M059J (cell line): Measurements from ENCODE around the gene COMP. TPM values are rescaled to one million over a fixed set of nuclear protein-coding genes. Genes with fewer than 3 reads are reported as not detected.
"Not testable (repeated sequence)": the region's sequence is repeated elsewhere in the genome, so short reads cannot be mapped to it uniquely, and the experiment has no call there.

Experiments
- DNase-seq: peaks from one replicate; pipeline ENCODE4 v3.0.0-alpha.2; 2012; ENCODE audit warnings: low read depth
- total RNA-seq: library from RNA; depleted of rRNA; stranded (reverse); fragments of >200 nt; shearing (Covaris generic); gene quantifications from 2 replicates; pipeline ENCODE4 v1.2.3, GENCODE V29; 2014

The COMP gene
- total RNA-seq, 1 experiment from 2014 or later: not detected

DNA sequence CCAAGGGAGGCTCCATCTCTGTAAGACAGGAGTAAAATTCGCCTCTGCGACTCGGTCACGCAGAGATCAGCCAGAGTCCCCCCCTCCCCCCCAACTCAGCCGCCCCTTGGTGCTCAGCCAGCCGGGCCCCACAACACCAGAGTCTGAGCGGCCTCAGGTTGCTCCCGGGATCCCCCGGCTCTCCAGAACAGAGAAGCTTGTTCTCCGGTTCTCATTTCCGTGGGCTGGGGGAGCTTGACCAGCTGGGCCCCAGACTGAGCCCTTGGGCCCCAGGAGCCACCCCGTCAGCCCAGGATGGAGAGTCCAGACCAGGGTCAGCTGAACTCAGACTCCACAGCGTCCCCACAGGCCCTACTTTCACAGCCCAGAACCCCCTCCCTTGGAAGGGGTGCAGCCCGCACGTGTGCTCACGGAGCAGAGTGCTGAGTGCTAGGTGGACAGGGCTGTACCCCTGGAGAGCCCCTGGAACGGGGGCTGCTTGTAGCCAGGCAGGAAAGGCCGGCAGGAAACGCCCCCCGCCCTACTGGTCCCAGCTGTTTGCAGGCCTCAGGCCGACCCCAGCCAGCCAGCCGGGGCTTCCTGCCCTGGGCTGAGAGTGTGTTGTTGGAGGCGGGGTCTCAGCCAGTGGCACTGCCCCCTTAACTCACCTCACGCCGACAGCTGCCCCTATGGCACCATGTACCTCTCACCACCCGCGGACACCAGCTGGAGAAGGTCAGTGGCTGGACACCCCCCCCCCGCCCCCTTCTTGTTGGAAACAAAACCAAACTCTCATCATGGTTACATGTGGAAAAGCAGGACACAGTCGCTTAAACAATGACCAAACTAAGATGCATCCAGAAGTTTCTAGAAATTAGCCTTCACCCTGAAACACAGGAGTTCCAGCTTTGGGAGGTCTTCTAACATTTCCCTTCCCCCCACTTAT lies 44.4 kb downstream of the COMP start:
- DNase-seq: no peak

DNA sequence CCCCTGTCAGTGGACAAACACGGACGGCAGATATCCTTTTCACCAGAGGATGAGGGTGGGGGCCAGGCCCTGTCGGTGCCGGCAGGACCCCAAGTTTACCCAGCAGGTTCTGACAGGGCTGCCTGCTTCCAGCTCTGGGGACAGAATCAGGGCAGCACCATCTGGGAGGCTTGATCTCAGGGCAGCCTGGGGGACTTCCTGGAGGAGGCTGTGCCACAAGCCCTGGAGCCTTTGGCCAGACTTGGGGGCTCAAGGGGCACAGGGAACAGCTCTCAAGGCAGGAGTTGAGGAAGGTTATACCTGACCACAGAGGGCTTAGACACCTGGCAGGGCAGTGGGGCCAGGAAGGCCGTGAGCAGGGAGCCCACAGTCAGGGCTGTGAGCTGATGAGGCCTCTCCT lies 45.2 kb downstream of the COMP start:
- no peak for DNase-seq

DNA sequence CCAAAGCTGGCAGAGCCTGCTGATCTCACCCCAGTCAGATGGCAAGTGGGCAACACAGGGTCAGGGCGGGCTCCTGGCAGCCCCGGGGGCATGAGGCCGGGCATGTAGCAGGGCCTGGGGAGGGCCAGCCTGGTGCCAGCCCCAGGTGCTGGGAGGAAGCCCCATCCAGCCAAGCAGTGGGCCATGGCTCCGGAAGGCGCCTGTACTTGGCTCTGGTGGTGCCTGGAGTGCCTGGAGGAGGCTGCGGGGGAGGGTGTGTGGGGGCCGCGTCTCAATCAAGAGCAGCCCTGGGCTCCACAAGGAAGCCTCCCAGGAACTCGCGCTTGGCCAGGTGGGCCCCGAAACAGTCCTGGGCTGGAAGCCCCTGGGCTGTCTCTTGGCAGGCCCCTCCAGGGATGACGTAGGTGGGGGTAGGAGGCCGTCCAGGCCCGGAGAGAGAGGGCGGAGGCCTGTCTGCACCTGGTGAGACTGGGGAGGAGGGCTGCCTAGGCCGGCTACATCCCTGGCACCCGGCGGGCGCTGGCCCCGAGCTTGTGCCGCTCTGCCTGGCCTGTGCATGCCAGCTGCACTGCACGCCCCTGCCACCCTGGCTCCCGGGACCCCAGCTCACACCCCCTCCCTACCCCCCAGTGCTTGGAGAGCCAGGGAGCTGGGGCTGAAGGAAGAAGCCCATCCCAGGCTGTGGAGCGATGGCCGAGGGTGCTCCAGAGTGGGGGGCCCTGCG lies 45.9 kb downstream of the COMP start:
- no peak for DNase-seq

DNA sequence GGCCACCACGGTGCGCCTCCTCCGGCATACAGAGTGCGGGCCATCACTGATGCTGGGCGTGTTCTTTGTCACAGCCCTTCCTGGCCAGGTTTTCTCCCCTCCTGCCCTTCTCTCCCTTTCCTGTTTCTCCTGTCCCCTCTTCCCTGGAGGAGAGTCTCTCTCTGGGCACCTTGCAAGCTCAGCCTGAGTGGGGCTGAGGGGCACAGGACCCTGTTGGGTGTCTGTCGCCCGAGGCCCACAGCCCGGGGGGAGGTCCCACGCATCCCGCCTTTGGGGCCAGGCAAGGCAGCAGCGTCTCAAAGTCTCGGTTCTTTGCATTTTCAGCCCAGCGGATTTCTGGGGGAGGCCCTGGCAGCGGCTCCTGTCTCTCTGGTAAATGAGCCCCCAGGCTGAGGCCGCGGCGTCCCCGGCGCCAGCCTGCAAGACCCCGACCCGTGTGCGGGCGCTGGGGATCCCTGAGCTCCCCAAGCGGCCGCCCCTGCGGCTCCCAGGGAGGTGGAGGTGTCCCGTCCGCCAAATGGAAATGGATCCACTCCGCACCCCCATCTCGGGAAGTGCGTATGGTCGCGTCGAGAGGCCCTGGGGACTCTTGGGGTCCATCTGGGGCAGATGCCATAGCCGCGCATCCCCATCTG lies 47.2 kb downstream of the COMP start:
- no peak for DNase-seq

DNA sequence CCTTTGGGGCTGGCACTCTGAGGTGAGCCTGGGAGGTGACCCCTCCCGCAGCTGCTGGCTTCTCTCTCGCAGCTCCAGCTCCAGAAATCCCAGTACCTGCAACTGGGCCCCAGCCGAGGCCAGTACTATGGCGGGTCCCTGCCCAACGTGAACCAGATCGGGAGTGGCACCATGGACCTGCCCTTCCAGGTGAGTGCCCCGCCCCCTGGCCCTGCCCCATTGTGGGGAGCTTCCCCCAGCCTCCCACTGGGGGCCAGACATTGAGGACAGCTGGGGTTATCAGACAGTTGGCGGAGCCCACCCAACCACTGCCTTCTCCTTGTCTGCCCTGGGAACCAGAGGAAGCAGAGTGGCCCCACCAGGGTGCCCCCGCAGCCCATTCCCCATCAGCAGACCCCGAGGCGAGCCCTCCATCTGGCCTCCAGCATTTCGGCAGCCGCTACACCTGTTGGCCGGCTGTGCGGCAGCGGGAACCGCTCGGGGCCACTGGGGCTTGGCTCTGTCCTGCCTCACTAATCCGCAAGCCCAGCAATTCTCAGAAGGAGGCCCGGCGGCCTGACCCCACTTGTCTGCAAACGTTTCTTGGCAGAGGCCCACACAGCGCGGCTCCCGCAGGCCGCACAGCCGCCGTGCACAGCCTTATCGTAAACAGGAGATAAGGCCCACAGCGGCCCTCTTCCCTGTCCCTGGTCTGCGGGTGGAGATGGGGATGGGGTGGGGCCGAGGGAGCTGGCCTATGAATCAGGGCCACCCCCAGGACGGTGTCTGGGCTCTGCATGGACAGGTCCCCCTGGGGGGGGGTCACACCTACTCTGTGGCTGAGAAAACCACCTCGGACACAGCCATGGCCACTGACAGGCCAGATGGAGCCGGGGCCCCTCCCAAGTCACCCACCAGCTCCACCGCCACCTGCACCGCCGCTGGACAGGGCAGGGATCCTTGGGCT lies 48.0 kb downstream of the COMP start:
- DNase-seq: no peak

DNA sequence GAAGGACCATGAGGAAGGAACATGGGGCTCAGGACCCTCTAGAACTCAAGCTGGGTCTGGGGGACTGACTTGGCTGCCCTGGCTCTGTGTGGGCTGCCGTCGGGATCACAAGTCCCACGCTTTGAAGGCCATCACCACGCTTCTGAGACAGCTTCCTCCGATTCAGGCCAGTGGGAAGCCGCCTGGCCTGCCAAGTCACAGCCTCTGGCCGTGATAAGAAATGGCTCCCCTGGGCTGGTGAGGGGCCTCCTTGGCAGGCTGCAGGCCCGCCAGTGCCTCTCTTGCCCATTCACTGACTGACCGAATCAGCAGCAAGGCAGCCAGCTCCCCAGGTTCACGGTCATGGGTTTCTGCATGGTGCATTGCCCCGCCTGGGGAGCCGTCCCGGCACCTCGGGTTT lies 48.8 kb downstream of the COMP start:
- DNase-seq: no peak

DNA sequence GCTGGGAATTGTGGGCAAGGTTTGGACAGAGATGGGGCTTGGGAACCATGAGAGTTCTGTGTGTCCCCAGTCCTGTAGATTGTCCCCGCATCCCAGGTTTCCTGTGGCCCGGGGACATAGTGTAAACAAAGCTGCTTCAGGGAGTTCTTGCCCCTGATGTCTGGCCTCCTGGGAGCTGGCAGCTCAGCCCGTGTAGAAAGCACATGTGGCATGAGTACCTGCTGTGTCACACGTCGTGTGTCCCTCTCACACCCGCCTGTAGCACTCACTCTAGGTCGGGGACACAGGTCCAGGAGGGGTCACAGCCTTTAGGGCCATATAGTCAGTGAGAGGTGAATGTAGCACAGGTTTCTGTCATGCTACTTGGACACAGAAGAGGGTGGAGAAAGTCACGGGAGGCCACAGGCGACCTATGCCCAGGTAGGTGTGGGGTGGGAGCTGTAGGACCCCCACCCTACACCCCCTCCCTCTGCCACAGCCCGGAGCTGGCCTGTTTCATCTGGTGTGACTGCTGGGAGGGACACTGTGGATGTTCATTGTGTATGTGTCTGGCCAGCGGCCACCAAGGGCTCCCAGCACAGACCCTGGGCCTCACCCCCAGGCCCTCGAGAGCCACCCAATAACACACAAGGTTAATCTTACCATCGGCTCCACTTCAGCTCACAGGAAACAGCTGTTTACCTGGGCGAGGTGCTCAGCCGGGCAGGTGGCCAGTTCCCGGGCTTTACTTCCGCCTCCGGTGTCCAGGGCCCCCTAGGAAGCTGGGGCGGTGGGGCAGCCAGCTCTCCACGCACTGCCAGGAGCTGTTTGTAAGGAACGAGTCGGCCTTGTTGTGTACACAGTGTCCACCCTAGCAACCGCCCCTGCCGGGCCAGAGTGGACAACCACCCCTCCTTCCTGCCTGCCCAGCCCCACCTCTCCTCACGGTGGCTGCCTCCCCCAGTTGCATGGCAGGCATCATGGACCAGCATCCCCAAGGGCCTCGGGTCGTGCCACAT lies 49.7 kb downstream of the COMP start:
- DNase-seq: peak; percentile 30

DNA sequence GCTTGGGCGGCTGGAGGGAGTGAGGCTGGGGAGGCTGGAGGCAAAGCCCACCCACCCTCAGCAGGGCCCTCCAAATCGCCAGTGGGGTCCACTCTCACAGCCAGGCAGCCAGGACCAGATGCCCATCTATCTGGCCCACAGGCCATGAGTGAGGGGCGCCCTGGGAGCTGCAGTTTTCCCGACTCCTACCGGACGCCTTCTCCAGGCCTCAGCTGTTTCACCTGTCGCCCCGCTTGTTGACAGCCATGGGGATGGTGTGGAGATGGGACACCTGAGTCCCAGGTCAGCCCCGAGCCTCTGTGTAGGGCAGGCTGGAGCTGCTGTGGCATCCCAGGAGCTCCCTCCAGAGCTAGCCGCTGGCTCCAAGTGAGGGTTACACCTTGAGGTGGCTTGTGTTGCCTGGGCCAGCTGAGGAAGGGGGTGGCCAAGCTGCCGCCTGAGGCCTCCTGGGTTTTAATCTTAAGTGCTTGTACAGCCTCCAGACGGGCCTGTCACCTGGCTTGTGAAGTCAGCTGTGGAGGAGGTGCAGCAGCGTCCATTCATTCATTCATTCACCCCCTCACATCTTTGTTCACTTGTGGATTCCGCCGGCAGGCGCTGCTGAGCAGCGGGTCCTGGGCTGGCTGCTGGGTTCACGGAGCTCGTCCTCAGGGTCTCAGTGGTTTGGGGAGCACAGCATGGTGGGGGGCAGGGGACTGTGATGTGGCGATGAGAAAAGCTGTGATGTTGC lies 52.0 kb downstream of the COMP start:
- no peak for DNase-seq

DNA sequence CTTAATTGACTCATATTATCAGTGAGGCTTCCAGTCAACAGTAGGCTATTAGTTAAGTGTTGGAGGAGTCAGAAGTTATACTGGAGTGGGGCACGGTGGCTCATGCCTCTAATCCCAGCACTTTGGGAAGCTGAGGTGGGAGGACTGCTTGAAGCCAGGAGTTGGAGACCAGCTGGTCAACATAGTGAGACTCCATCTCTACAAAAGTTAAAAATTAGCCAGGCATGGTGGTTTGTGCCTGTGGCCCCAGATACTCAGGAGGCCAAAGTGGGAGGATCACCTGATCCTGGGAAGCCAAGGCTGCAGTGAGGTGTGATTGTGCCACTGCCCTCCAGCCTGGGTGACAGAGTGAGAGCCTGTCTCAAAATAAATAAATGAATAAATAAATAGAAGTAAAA lies 53.2 kb downstream of the COMP start:
- no peak for DNase-seq

DNA sequence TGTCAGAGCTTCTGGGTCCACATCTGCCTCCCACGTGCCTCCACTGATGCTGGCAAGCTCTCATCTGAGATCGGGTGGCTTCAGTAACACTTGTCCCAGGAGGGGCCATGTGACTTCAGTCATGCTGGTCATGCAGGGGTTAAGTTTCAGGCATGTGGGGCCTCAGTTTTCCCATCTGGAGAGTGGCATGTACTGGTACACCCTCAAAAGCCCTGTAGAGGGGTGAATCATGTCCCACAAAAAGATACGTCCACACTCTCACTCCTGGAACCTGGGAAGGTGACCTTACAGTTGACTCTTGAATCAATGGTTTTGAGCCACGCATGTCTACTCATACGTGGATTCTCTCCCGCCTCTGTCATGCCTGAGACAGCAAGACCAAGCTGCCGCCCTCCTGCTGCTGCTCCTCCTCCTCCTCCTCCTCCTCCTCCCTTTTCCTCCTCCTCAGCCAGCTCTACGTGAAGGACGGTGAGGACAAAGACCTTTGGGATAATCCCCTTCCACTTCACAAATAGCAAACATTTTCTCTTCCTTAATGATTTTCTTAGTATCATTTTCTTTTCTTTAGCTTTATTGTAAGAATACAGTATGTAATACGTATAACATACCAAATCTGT lies 53.7 kb downstream of the COMP start:
- DNase-seq: no peak

DNA sequence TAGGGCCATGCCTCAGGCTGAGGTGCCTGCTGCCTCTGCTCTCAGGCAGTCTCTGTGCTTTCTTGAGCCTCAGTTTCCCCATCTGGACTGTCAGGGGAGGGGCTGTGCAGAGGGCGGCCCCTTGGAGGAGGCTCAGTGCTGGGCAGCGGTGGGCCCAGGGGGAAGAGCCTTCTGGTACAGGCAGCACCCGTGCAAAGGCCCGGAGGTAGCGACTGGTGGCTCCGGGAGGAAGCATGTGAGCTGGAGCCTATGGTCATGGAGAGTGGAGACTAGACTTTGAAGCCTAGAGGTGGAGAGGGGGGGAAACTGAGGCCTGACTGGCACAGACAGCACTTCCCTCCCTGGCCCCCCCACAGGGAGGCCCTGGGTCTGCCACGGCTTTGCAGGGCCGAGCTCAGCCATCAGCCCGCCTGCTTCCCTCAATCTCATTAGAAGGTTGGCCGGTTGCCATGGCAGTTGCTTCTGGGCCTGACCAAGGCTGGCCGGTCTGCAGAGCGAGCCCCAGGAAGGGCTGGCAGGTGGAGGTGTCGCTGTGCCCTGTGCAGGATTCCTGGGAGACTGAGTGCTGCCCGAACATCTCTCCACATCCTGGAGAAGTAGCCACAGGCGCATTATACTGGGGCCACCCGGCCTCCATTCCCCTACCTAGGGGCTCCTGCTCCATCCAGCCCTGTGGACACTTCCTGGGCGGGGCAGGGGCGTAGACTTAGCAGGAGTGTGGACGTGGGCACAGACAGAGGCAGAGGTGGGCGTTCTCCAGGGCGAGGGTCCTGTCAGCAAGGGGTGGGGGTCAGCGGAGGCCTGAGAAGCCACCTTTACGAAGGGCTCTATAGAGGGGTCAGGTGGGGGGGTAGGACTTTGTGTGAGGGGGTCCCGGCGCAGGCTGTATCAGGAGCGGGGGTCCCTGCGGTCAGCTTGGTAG lies 54.4 kb downstream of the COMP start:
- no peak for DNase-seq

DNA sequence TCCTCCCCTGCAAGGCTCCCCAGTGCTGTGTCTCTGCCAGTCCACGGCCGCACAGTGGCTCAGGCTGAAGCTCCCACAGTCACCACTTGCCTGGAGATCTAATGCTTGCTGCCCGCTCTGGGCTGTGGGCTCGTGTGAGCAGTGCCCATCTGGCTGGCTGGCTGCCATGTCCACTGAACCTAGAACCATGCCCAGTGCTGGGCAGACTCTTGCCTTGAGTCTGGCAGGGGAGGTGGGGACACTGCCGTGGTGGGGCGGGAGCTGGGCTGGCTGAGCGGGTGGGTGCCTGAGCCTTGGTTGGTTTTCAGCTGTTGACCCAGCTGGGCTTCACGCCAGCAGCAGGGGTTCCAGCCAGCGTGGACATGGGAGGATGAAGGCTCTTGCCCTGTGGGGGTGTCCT lies 55.4 kb downstream of the COMP start:
- no peak for DNase-seq

DNA sequence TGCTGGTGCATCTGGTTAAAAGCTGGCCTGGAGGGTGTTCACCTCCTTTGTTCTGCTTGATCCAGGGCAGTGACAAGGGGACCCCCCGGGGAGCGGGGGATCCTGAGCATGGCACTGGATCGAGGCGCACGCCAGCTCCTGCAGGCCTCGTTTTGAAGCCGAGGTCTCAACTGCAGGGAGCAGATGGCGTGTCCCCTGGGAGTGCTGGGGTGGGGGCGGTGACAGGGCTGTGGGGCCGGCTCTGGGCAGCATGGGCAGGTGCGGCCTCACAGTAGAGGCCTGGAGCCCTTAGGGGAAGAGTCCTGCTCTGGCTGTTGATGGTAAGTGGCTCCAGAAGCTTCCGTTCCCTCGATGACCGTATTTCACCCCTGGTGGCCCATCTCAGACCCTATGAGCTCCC lies 55.8 kb downstream of the COMP start:
- no peak for DNase-seq

DNA sequence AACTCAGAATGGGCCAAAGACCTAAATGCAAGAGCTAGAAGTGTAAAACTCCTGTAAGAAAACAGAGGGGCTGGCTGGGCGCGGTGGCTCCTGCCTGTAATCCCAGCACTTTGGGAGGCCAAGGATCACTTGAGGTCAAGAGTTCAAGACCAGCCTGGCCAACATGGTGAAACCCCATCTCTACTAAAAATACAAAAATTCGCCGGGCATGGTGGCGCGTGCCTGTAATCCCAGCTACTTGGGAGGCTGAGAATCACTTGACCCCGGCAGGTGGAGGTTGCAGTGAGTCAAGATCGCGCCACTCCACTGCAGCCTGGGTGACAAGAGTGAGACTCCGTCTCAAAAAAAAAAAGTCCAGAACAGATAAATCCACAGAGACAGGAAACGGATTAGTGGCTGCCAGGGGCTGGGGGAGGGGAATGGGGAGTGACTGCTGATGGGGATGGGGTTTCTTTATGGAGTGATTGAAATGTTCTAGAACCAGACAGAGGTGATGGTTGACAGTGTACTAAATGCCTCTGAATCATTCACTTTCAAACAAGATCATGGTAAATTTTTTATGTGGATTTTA lies 57.3 kb downstream of the COMP start:
- DNase-seq: not testable (repeated sequence)

DNA sequence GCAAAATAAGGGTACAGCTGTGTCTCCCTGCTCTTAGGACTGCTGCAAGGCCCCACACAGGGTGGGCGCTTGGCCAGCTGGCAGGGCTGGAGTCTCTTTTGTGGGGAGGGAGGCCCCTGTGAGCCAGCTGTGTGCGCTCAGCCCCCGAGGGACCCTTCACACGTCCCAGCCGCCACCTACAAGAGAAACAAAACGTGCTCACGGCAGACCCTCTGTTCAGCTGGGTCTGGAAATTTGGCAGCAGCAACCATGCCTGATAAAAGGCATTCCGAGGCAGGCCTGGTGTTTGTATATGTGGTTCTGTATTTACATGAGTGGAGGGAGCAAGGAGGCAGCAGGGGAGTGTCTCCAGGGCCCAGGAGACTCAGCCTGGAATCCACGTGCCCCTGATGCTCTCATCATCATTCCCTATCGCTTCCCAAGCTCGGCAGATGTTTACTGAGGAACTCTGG lies 57.9 kb downstream of the COMP start:
- no peak for DNase-seq
